Measurements from ENCODE around the gene TECPR1.

Gene TECPR1

GRCh38 chr7:98186452-98187137, 65.4 kb downstream of the TECPR1 start:
- DNase-seq = no peak

GRCh38 chr7:98185101-98185500, 66.9 kb downstream of the TECPR1 start:
- no peak for DNase-seq

- DNase-seq = no peak
Measured at GRCh38 chr7:98180751-98181150, 71.3 kb downstream of the TECPR1 start.

GRCh38 chr7:98178762-98179490, 73.1 kb downstream of the TECPR1 start:
- no peak for DNase-seq

GRCh38 chr7:98178321-98178720, 73.7 kb downstream of the TECPR1 start:
- DNase-seq = no peak

- no peak for DNase-seq
Measured at GRCh38 chr7:98177553-98177952, 74.5 kb downstream of the TECPR1 start.

GRCh38 chr7:98175260-98175940, 76.6 kb downstream of the TECPR1 start:
- DNase-seq = no peak

GRCh38 chr7:98174334-98175259, 77.4 kb downstream of the TECPR1 start:
- DNase-seq = no peak

- DNase-seq = no peak
Measured at GRCh38 chr7:98171449-98171848, 80.6 kb downstream of the TECPR1 start.

- DNase-seq = no peak
Measured at GRCh38 chr7:98170966-98171365, 81.1 kb downstream of the TECPR1 start.

- no peak for DNase-seq
Measured at GRCh38 chr7:98168904-98169621, 83.0 kb downstream of the TECPR1 start.

- DNase-seq = peak; percentile 41
Measured at GRCh38 chr7:98168181-98168903, 83.7 kb downstream of the TECPR1 start.

- DNase-seq = no peak
Measured at GRCh38 chr7:98167653-98168052, 84.4 kb downstream of the TECPR1 start.

- DNase-seq = no peak
Measured at GRCh38 chr7:98166668-98166970, 85.4 kb downstream of the TECPR1 start.

- peak; percentile 47 for DNase-seq
Measured at GRCh38 chr7:98165827-98166667, 86.0 kb downstream of the TECPR1 start.

Measured in CD4-positive, alpha-beta T cell treated with Interferon gamma for 1 hour (primary cell).